ENCODE measurements around the gene PHAF1.
"Not testable (repeated sequence)": the region's sequence is repeated elsewhere in the genome, so short reads cannot be mapped to it uniquely, and the experiment has no call there.

PHAF1 gene

DNA sequence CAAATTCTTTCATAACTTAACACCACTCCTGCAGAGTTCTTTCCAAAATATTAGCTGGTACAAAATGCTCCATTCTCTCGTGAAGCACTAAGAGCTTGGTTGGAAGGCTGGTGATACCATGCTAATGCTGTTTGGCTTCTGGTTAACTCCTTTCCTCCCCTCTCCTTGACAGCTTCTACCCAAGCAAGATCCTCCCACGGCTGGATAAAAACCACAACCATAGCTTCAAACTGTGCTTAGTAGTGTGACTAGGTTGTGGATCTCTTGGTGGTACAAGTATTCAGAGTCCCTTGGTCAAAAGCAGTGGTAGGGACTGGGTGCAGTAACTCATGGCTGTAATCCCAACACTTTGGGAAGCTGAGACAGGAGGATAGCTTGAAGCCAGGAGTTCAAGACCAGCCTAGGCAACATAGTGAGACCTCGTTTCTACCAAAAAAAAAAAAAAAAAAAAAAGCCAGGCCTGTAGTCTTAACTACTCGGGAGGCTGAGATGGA is 2.3 kb downstream of the PHAF1 start:
- H3K4me3 ChIP-seq (ENCODE audit: low read length): no peak overlapping the region
- peaks cover 7% of the 10 kb centered on the region for H3K36me3 ChIP-seq (ENCODE audit: insufficient read depth, low read length)
- H3K27me3 ChIP-seq (ENCODE audit: insufficient read depth, low read length): no peaks in the 10 kb centered on the region
- H3K9me3 ChIP-seq (ENCODE audit: low read length): no peaks in the 10 kb centered on the region
- H3K4me1 ChIP-seq (ENCODE audit: insufficient read depth, low read length): peaks cover 10% of the 10 kb centered on the region
- no peak overlapping the region for H2AFZ ChIP-seq (ENCODE audit: low read depth, low read length)

GRCh38 chr16:67112591-67113399 is 3.1 kb downstream of the PHAF1 start:
- Histone ChIP-seq H3K9me3 (ENCODE audit: low read length) (no peaks in the 10 kb centered on the region), H2AFZ (ENCODE audit: low read depth, low read length) (no peak overlapping the region), H3K4me3 (ENCODE audit: low read length) (no peak overlapping the region), H3K36me3 (ENCODE audit: insufficient read depth, low read length) (peaks cover 7% of the 10 kb centered on the region), H3K4me1 (ENCODE audit: insufficient read depth, low read length) (peaks cover 10% of the 10 kb centered on the region), H3K27me3 (ENCODE audit: insufficient read depth, low read length) (no peaks in the 10 kb centered on the region)

- no peaks in the 10 kb centered on the region for H3K27me3 ChIP-seq (ENCODE audit: insufficient read depth, low read length)
- no peaks in the 10 kb centered on the region for H3K9me3 ChIP-seq (ENCODE audit: low read length)
- H3K4me3 ChIP-seq (ENCODE audit: low read length): no peak overlapping the region
- no peak overlapping the region for H2AFZ ChIP-seq (ENCODE audit: low read depth, low read length)
- peaks cover 7% of the 10 kb centered on the region for H3K36me3 ChIP-seq (ENCODE audit: insufficient read depth, low read length)
- H3K4me1 ChIP-seq (ENCODE audit: insufficient read depth, low read length): peaks cover 10% of the 10 kb centered on the region
Measured at GRCh38 chr16:67114793-67115192, 5.1 kb downstream of the PHAF1 start.

- no peak overlapping the region for H3K4me3 ChIP-seq (ENCODE audit: low read length)
- H3K9me3 ChIP-seq (ENCODE audit: low read length): no peaks in the 10 kb centered on the region
- no peaks in the 10 kb centered on the region for H3K27me3 ChIP-seq (ENCODE audit: insufficient read depth, low read length)
- peaks cover 6% of the 10 kb centered on the region for H3K4me1 ChIP-seq (ENCODE audit: insufficient read depth, low read length)
- peaks cover 15% of the 10 kb centered on the region for H3K36me3 ChIP-seq (ENCODE audit: insufficient read depth, low read length)
- no peak overlapping the region for H2AFZ ChIP-seq (ENCODE audit: low read depth, low read length)
Measured at GRCh38 chr16:67115639-67116038, 5.9 kb downstream of the PHAF1 start.

DNA sequence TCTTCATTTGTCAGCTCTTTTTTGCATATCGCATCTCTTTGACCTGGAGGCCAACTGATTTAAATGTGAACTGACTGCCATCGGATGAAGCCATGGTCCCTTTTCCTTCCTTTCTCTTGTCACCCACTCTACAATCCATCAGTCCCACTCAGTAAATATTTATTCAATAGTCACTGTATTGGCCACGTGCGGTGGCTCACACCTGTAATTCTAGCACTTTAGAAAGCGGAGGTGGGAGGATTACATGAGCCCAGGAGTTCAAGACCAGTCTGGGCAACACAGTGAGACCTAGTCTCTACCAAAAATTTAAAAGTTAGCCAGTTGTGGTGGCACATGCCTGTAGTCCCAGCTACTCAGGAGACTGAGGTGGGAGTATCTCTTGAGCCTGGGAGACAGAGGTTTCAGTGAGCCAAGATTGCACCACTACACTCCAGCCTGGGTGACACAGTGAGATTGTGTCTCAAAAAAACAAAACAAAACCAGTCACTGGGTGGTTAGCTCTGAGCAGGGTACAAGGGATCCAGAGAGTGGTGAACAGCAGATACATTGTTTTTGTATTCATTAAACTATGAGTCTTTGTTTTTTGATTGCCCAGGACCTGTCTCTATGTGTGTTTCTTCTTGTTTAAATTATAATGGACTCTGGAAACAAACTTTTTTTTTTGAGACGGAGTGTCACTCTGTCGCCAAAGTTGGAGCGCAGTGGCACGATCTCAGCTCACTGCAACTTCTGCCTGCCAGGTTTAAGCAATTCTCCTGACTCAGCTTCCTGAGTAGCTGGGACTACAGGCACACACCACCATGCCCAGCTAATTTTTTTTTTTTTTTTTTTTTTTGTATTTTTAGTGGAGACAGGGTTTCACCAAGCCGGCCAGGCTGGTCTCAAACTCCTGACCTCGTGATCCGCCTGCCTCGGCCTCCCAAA is 6.9 kb downstream of the PHAF1 start:
- no peak overlapping the region for H3K4me3 ChIP-seq (ENCODE audit: low read length)
- no peak overlapping the region for H2AFZ ChIP-seq (ENCODE audit: low read depth, low read length)
- H3K4me1 ChIP-seq (ENCODE audit: insufficient read depth, low read length): no peaks in the 10 kb centered on the region
- H3K9me3 ChIP-seq (ENCODE audit: low read length): no peaks in the 10 kb centered on the region
- H3K27me3 ChIP-seq (ENCODE audit: insufficient read depth, low read length): no peaks in the 10 kb centered on the region
- peaks cover 18% of the 10 kb centered on the region for H3K36me3 ChIP-seq (ENCODE audit: insufficient read depth, low read length)

- no peaks in the 10 kb centered on the region for H3K4me1 ChIP-seq (ENCODE audit: insufficient read depth, low read length)
- peaks cover 21% of the 10 kb centered on the region for H3K36me3 ChIP-seq (ENCODE audit: insufficient read depth, low read length)
- no peak overlapping the region for H2AFZ ChIP-seq (ENCODE audit: low read depth, low read length)
- no peaks in the 10 kb centered on the region for H3K9me3 ChIP-seq (ENCODE audit: low read length)
- no peak overlapping the region for H3K4me3 ChIP-seq (ENCODE audit: low read length)
- no peaks in the 10 kb centered on the region for H3K27me3 ChIP-seq (ENCODE audit: insufficient read depth, low read length)
Measured at GRCh38 chr16:67117716-67118115, 8.0 kb downstream of the PHAF1 start.

GRCh38 chr16:67120025-67120424 is 10.3 kb downstream of the PHAF1 start:
- no peak overlapping the region for H3K4me3 ChIP-seq (ENCODE audit: low read length)
- no peak overlapping the region for H2AFZ ChIP-seq (ENCODE audit: low read depth, low read length)
- H3K9me3 ChIP-seq (ENCODE audit: low read length): no peaks in the 10 kb centered on the region
- H3K4me1 ChIP-seq (ENCODE audit: insufficient read depth, low read length): no peaks in the 10 kb centered on the region
- peaks cover 29% of the 10 kb centered on the region for H3K36me3 ChIP-seq (ENCODE audit: insufficient read depth, low read length)
- no peaks in the 10 kb centered on the region for H3K27me3 ChIP-seq (ENCODE audit: insufficient read depth, low read length)

DNA sequence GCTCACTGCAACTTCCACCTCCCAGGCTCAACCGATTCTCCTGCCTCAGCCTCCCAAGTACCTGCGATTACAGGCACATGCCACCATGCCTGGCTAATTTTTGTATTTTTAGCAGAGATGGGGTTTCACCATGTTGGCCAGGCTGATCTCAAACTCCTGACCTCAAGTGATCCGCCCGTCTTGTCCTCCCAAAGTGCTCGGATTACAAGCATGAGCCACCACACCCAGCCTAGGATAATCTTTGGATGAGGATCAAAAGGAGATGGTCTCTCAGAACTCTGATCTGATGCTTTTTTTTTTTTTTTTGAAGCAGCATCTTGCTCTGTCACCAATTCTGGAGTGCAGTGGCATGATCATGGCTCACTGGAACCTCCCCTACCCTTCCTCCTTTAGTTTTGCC is 13.1 kb downstream of the PHAF1 start:
- not testable (repeated sequence) for H3K4me3 ChIP-seq (ENCODE audit: low read length); H2AFZ ChIP-seq (ENCODE audit: low read depth, low read length); H3K9me3 ChIP-seq (ENCODE audit: low read length); H3K27me3 ChIP-seq (ENCODE audit: insufficient read depth, low read length); H3K4me1 ChIP-seq (ENCODE audit: insufficient read depth, low read length)
- H3K36me3 ChIP-seq (ENCODE audit: insufficient read depth, low read length): peaks cover 39% of the 10 kb centered on the region

GRCh38 chr16:67128417-67128816 is 18.7 kb downstream of the PHAF1 start:
- no peak overlapping the region for H2AFZ ChIP-seq (ENCODE audit: low read depth, low read length)
- H3K36me3 ChIP-seq (ENCODE audit: insufficient read depth, low read length): peaks cover 53% of the 10 kb centered on the region
- no peak overlapping the region for H3K4me3 ChIP-seq (ENCODE audit: low read length)
- no peaks in the 10 kb centered on the region for H3K4me1 ChIP-seq (ENCODE audit: insufficient read depth, low read length)
- no peaks in the 10 kb centered on the region for H3K9me3 ChIP-seq (ENCODE audit: low read length)
- no peaks in the 10 kb centered on the region for H3K27me3 ChIP-seq (ENCODE audit: insufficient read depth, low read length)

- no peaks in the 10 kb centered on the region for H3K4me1 ChIP-seq (ENCODE audit: insufficient read depth, low read length)
- H3K4me3 ChIP-seq (ENCODE audit: low read length): no peak overlapping the region
- H2AFZ ChIP-seq (ENCODE audit: low read depth, low read length): no peak overlapping the region
- H3K9me3 ChIP-seq (ENCODE audit: low read length): no peaks in the 10 kb centered on the region
- no peaks in the 10 kb centered on the region for H3K27me3 ChIP-seq (ENCODE audit: insufficient read depth, low read length)
- peaks cover 50% of the 10 kb centered on the region for H3K36me3 ChIP-seq (ENCODE audit: insufficient read depth, low read length)
Measured at GRCh38 chr16:67128887-67129286, 19.1 kb downstream of the PHAF1 start.

DNA sequence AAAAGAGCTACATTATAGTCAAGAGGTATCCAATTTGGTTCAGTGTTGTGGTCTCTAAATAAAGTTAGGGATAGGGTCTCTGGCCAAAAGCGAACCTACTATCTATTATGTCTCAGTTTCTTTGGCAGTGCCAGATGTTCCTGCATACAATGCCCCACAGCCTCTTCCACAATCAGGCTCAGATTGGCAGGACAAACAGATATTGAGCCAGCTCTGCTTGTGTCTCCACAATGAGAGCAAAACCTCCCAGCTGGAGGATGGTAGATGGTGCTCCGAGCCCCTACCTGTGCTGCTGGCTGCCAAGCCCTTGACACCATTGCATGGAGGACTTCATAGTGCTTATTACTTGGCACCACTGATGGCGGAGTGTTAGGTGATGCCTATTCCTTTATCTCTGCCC is 19.7 kb downstream of the PHAF1 start:
- Histone ChIP-seq H3K27me3 (ENCODE audit: insufficient read depth, low read length) (no peaks in the 10 kb centered on the region), H3K36me3 (ENCODE audit: insufficient read depth, low read length) (peaks cover 56% of the 10 kb centered on the region), H3K4me1 (ENCODE audit: insufficient read depth, low read length) (no peaks in the 10 kb centered on the region), H3K9me3 (ENCODE audit: low read length) (peaks cover 2% of the 10 kb centered on the region), H2AFZ (ENCODE audit: low read depth, low read length) (no peak overlapping the region), H3K4me3 (ENCODE audit: low read length) (no peak overlapping the region)

GRCh38 chr16:67137605-67138004 is 27.9 kb downstream of the PHAF1 start:
- no peaks in the 10 kb centered on the region for H3K4me1 ChIP-seq (ENCODE audit: insufficient read depth, low read length)
- H2AFZ ChIP-seq (ENCODE audit: low read depth, low read length): no peak overlapping the region
- no peaks in the 10 kb centered on the region for H3K27me3 ChIP-seq (ENCODE audit: insufficient read depth, low read length)
- H3K9me3 ChIP-seq (ENCODE audit: low read length): peaks cover 4% of the 10 kb centered on the region
- no peak overlapping the region for H3K4me3 ChIP-seq (ENCODE audit: low read length)
- peaks cover 81% of the 10 kb centered on the region for H3K36me3 ChIP-seq (ENCODE audit: insufficient read depth, low read length)

DNA sequence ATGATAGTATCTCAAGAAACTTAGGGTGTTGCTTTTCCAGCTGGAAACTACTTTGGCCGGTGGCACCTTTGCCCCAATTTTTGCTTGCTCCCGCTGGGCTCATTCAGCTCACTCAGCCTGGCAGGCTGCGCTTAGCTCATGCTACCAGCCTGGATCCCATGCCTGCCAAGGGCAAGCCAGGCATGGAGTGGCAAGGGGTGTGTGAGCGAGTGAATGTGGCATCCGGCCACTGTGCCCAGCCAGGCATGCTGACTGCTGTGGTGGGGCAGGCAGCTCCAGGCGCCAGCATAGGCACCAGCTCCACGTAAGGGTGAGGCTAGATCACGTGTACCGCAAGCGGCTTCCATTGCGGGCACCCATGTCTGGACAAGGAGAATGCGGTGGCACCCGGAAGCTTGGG is 31.6 kb downstream of the PHAF1 start:
- Histone ChIP-seq H3K4me3 (ENCODE audit: low read length) (no peak overlapping the region), H3K4me1 (ENCODE audit: insufficient read depth, low read length) (no peaks in the 10 kb centered on the region), H2AFZ (ENCODE audit: low read depth, low read length) (no peak overlapping the region), H3K27me3 (ENCODE audit: insufficient read depth, low read length) (no peaks in the 10 kb centered on the region), H3K36me3 (ENCODE audit: insufficient read depth, low read length) (peaks cover 90% of the 10 kb centered on the region), H3K9me3 (ENCODE audit: low read length) (peaks cover 2% of the 10 kb centered on the region)

All from neuron (in vitro differentiated cells).